Measurements from ENCODE around the gene TSC2.
"Not testable (repeated sequence)": the region's sequence is repeated elsewhere in the genome, so short reads cannot be mapped to it uniquely, and the experiment has no call there.

DNA sequence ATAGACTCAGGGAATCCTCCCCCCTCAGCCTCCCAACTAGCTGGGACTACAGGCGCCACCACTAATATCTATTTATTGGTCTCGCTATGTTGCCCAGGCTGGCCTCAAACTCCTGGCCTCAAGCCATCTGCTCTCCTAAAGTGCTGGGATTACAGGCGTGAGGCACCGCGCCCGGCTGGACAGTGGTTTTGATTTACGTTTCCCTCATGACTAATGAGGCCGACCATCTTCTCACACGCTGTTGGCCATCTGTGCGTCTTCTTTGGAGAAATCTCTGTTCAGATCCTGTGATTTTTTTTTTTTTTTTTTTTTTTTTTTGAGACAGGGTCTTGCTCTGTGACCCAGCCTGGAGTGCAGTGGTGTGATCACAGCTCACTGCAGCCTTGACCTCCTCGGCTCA lies 81.5 kb downstream of the TSC2 start:
- TF ChIP-seq POLR2A, POU2F2, TAF1, SPI1 (IDR thresholded peaks at IDR 0.05; ENCODE audit: low read depth, low read length): not testable (repeated sequence)
